CD4-positive, alpha-beta T cell (primary cell): ENCODE data around the gene P2RY14. TPM values are rescaled to one million over a fixed set of nuclear protein-coding genes. Genes with fewer than 3 reads are reported as not detected.

Experiments
- ATAC-seq: fragments of 200-7000 bp; cut with Tn5 transposase; one replicate; pipeline ENCODE4 v1.10.0; 2022; ENCODE audit warnings: mild to moderate bottlenecking; ENCODE audit not compliant: poor library complexity
- CTCF ChIA-PET: fragments of 350-600 bp; sonication (Branson Sonifier 250); formaldehyde crosslinking; loops from one replicate; lab custom pipeline; 2021; ENCODE audit warnings: antibody characterized with exemption, inconsistent platforms; lab: Charles Lee
- POLR2A ChIA-PET: fragments of 350-600 bp; sonication (Branson Sonifier 250); formaldehyde crosslinking; loops from one replicate; lab custom pipeline; 2021; ENCODE audit warnings: antibody characterized with exemption, inconsistent platforms; lab: Charles Lee
- DNase-seq, 14 experiments: peaks; one replicate each; pipeline ENCODE4 v3.0.0-alpha.2; 2013 to 2020; ENCODE audit warnings: mixed read lengths in 2 of 14
- H3K27ac ChIP-seq, 2 donors: one replicate each; pipeline versions ENCODE4 v1.5.1 to v1.7.0; 2013; ENCODE audit warnings: low read length in 2 of 2, low read depth in 1 of 2, mild to moderate bottlenecking in 1 of 2
- H3K27me3 ChIP-seq, 2 experiments: 1 replicate in 1 of 2; 2 replicates in 1 of 2; pipeline versions ENCODE4 v1.6.1 to v1.7.0; 2013; ENCODE audit warnings: low read length in 2 of 2, control low read depth in 1 of 2, mild to moderate bottlenecking in 1 of 2, moderate library complexity in 1 of 2; ENCODE audit not compliant: insufficient read depth in 2 of 2, control insufficient read depth in 1 of 2
- H3K36me3 ChIP-seq: one replicate; pipeline ENCODE4 v1.6.1; 2013; ENCODE audit warnings: low read length, control low read depth; ENCODE audit not compliant: insufficient read depth
- H3K4me1 ChIP-seq: one replicate; pipeline ENCODE4 v1.6.1; 2013; ENCODE audit warnings: low read length, control low read depth; ENCODE audit not compliant: insufficient read depth
- H3K4me3 ChIP-seq: one replicate; pipeline ENCODE4 v1.5.1; 2013; ENCODE audit warnings: mild to moderate bottlenecking, low read length, moderate library complexity
- H3K9me3 ChIP-seq, 2 experiments: 1 replicate in 1 of 2; 2 replicates in 1 of 2; pipeline versions ENCODE4 v1.6.1 to v1.7.0; 2013; ENCODE audit warnings: low read length in 2 of 2, mild to moderate bottlenecking in 2 of 2, control low read depth in 1 of 2, moderate library complexity in 1 of 2; ENCODE audit not compliant: control insufficient read depth in 1 of 2, insufficient read depth in 1 of 2
- H3K27ac Mint-ChIP-seq: one replicate; pipeline ENCODE4 v1.8.0; 2020; ENCODE audit warnings: mixed read lengths
- H3K27me3 Mint-ChIP-seq: one replicate; pipeline ENCODE4 v1.8.0; 2021; ENCODE audit warnings: mixed read lengths
- H3K36me3 Mint-ChIP-seq: one replicate; pipeline ENCODE4 v1.8.0; 2021; ENCODE audit warnings: low read depth, mixed read lengths
- H3K4me1 Mint-ChIP-seq: one replicate; pipeline ENCODE4 v1.8.0; 2021; ENCODE audit warnings: low read depth, mixed read lengths
- H3K4me3 Mint-ChIP-seq: one replicate; pipeline ENCODE4 v1.8.0; 2020; ENCODE audit warnings: mild to moderate bottlenecking, mixed read lengths
- H3K9me3 Mint-ChIP-seq: one replicate; pipeline ENCODE4 v1.8.0; 2020; ENCODE audit warnings: mixed read lengths
- intact Hi-C, 2 experiments: fragments of 100-400 bp; cut with DNase I in 1 of 2; cut with micrococcal nuclease in 1 of 2; formaldehyde crosslinking; loops; one replicate each; pipeline versions ENCODE4 v1.15.1 to v1.9.0; 2023 to 2025; cut with DNase I, micrococcal nuclease
- total RNA-seq, 174 experiments: library from RNA in 2 of 174; stranded (reverse) in 2 of 174; gene quantifications; one replicate each; pipeline ENCODE4 v1.2.3 and lab custom pipeline; 2021 to 2026
- TF ChIP-seq, protein P1 (sequence below): fragments of 200-600 bp; IDR thresholded peaks from one replicate; pipeline ENCODE4 v1.8.0; 2022; ENCODE audit warnings: antibody characterized with exemption, mild to moderate bottlenecking

Gene P2RY14
- total RNA-seq, 2 experiments from 2014 or later = 0.22 TPM; not detected in 1

DNA sequence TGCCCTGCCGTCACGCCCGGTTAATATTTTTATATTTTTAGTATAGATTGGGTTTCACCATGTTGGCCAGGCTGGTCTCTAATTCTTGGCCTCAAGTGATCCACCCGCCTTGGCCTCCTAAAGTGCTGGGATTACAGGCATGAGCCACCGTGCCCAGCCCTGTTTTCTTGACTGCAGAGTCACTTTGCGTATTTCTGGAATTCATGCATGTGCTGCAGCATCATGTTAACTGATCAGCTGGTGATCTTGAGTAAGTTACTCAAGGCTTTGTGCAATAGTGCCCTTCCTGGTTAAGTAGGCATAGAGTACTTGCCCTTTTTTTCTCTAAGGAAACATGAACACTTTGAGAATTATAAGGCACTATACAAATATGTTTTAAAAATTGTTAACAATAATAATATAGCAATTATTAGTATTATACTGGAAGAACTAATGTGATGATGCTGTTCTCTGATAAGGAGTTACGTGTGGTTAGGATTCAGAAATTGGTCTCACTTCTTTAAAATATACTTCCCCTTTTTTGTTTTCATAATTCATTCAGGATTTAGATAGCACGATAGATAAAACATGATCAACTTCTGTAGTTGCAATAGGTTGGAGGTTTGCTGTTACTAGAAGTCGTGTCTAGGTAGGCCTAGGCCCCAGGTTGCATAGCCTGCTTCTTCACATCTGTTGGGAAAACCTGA, 108.9 kb downstream of the P2RY14 start:
- Mint-ChIP-seq H3K36me3 (no peaks in the 10 kb centered on the region), H3K27me3 (no peaks in the 10 kb centered on the region), H3K4me3 (no peak overlapping the region), H3K4me1 (peaks cover 52% of the 10 kb centered on the region), H3K27ac (no peak overlapping the region), H3K9me3 (no peaks in the 10 kb centered on the region)
- POLR2A ChIA-PET = interaction anchor here (0.6 to 0.8 kb wide), 2 partner anchors 33 to 105 kb away, joined by 3 read pairs; no protein-coding TSS in a partner anchor
- H3K36me3 ChIP-seq = no peaks in the 10 kb centered on the region
- no peak for ATAC-seq
- TF ChIP-seq, protein P1, sequence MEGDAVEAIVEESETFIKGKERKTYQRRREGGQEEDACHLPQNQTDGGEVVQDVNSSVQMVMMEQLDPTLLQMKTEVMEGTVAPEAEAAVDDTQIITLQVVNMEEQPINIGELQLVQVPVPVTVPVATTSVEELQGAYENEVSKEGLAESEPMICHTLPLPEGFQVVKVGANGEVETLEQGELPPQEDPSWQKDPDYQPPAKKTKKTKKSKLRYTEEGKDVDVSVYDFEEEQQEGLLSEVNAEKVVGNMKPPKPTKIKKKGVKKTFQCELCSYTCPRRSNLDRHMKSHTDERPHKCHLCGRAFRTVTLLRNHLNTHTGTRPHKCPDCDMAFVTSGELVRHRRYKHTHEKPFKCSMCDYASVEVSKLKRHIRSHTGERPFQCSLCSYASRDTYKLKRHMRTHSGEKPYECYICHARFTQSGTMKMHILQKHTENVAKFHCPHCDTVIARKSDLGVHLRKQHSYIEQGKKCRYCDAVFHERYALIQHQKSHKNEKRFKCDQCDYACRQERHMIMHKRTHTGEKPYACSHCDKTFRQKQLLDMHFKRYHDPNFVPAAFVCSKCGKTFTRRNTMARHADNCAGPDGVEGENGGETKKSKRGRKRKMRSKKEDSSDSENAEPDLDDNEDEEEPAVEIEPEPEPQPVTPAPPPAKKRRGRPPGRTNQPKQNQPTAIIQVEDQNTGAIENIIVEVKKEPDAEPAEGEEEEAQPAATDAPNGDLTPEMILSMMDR = no peak
- DNase-seq = peak in 2 of 14 experiments; percentile 39 to 46
- peaks cover 41% of the 10 kb centered on the region for H3K4me1 ChIP-seq
- no peaks in the 10 kb centered on the region for H3K9me3 ChIP-seq
- peak overlapping the region in 1 of 2 donors; percentile 46 for H3K27ac ChIP-seq
- H3K4me3 ChIP-seq = no peak overlapping the region
- intact Hi-C loops = loop anchor here (2.0 to 5.0 kb wide), 3 partner anchors 41 to 748 kb away; no protein-coding TSS in a partner anchor
- CTCF ChIA-PET = interaction anchor here (0.8 to 3.6 kb wide), 10 partner anchors 16 to 118 kb away, joined by 3 to 65 read pairs (median 10); partner anchors contain the start of gene P2RY14
- no peaks in the 10 kb centered on the region for H3K27me3 ChIP-seq

DNA sequence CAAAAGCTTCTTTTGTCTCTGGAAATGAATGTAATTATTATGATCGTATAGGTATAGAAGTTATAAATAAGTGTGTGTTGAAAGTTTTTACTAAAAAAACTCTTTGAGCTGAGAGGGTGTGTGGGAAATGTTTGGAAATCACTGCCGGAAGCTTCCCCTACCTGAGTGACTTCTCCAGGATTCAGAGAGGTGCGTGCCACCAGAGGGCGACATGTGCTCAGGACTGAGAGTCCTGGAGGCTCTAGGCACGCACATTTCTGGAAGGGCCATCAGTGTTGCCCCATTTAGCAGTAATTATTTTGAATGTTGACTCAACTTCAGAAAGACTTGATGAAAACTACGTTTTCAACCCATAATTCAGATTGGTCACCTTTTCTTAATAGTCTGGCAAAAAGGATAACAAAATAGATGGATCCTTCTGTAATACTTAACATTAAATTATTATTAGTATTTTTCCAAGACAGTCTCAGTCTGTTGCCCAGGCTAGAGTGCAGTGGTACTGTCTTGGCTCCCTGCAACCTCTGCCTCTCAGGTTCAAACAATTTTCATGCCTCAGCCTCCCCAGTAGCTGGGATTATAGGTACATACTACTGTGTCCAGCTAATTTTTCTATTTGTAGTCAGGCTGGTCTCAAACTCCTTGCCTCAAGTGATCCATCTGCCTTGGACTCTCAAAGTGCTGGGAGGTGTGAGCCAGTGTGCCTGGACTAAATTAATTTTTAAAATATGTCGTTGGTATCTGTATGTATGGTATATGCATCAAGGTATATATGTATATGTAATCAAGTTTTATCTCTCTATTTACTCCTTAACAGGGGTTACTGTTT, 109.9 kb downstream of the P2RY14 start:
- CTCF ChIA-PET = interaction anchor here (0.6 to 3.6 kb wide), 24 partner anchors 12 to 159 kb away, joined by 3 to 65 read pairs (median 6); partner anchors contain the start of gene P2RY14
- no peak overlapping the region for H3K4me3 ChIP-seq
- no peaks in the 10 kb centered on the region for H3K36me3 ChIP-seq
- ATAC-seq (peak; percentile 63), DNase-seq (peak; percentile 72 to 89 (median 79))
- intact Hi-C loops = loop anchor here (1.0 to 5.0 kb wide), 5 partner anchors 42 to 749 kb away; no protein-coding TSS in a partner anchor
- POLR2A ChIA-PET = interaction anchor here (0.8 to 1.5 kb wide), 4 partner anchors 34 to 110 kb away, joined by 3 to 5 read pairs (median 4); partner anchors contain the start of gene P2RY14
- H3K4me1 ChIP-seq = peaks cover 41% of the 10 kb centered on the region
- no peaks in the 10 kb centered on the region for H3K9me3 ChIP-seq
- Mint-ChIP-seq H3K4me3 (no peak overlapping the region), H3K4me1 (peaks cover 43% of the 10 kb centered on the region), H3K27me3 (no peaks in the 10 kb centered on the region), H3K9me3 (no peaks in the 10 kb centered on the region), H3K27ac (no peak overlapping the region), H3K36me3 (no peaks in the 10 kb centered on the region)
- no peaks in the 10 kb centered on the region for H3K27me3 ChIP-seq
- TF ChIP-seq, protein P1 = peak; percentile 97
- no peak overlapping the region for H3K27ac ChIP-seq

DNA sequence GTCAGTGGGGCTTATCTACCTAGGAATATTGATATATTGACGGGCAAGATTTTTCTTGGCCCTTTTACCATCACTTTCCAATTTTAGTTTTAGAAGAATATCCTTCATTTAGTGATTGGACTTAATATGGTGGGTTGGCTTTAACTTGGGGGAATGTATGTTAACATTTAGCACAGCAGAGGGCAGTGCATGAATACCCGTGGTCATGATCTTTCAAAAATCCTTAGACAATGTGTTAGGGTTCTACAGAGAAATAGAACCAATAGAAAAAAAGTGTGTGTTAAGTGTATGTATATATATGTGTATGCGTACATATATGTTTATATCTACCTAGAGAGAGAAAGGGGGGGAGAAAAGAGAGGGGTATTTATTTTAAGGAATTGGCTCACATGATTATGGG, 112.2 kb downstream of the P2RY14 start:
- no peaks in the 10 kb centered on the region for H3K27me3 Mint-ChIP-seq
- no peaks in the 10 kb centered on the region for H3K36me3 Mint-ChIP-seq
- peak in 1 of 14 experiments; percentile 7 for DNase-seq
- H3K27me3 ChIP-seq = no peaks in the 10 kb centered on the region
- intact Hi-C loops = loop anchor here in 1 of 2 experiments (5.0 kb wide), 1 partner anchor 751 kb away; no protein-coding TSS in a partner anchor
- ChIA-PET CTCF (interaction anchor here (3.6 kb wide), 1 partner anchor 114 kb away, joined by 65 read pairs; the partner anchor contains the start of gene P2RY14), POLR2A (no interaction called here)
- H3K27ac ChIP-seq = no peak overlapping the region
- TF ChIP-seq, protein P1 = peak; percentile 23
- H3K36me3 ChIP-seq = no peaks in the 10 kb centered on the region
- H3K4me1 ChIP-seq = peaks cover 27% of the 10 kb centered on the region
- no peaks in the 10 kb centered on the region for H3K9me3 ChIP-seq
- ATAC-seq = no peak
- H3K27ac Mint-ChIP-seq = no peak overlapping the region
- peaks cover 27% of the 10 kb centered on the region for H3K4me1 Mint-ChIP-seq
- no peak overlapping the region for H3K4me3 ChIP-seq
- H3K9me3 Mint-ChIP-seq = no peaks in the 10 kb centered on the region
- no peak overlapping the region for H3K4me3 Mint-ChIP-seq
